Left lung (tissue), 10 donors: ENCODE measurements around the gene MSL3B. TPM values are rescaled to one million over a fixed set of nuclear protein-coding genes. Genes with fewer than 3 reads are reported as not detected.
A peak's percentile ranks its signal among the peaks of the same experiment; 100 is the strongest.

Experiments used
- ATAC-seq: fragments of 200-7000 bp; cut with Tn5 transposase; one replicate; pipeline ENCODE4 v1.9.1; 2020; ENCODE audit warnings: moderate library complexity
- DNase-seq, 4 donors: peaks; one replicate each; pipeline ENCODE4 v3.0.0-alpha.2; 2013 to 2020
- H3K27ac ChIP-seq, 2 donors: fragments of 200-600 bp; sonication (generic) in 1 of 2; one replicate each; pipeline versions ENCODE4 v1.5.0 to v1.8.0; 2020 to 2021
- H3K27me3 ChIP-seq, 2 donors: fragments of 200-600 bp; sonication (generic) in 1 of 2; one replicate each; pipeline versions ENCODE4 v1.5.0 to v1.8.0; 2020 to 2021
- H3K36me3 ChIP-seq, 2 donors: fragments of 200-600 bp; sonication (generic) in 1 of 2; one replicate each; pipeline versions ENCODE4 v1.5.0 to v1.8.0; 2020 to 2021
- H3K4me1 ChIP-seq, 2 donors: fragments of 200-600 bp; one replicate each; pipeline ENCODE4 v1.8.0; 2021
- H3K4me3 ChIP-seq, 2 donors: fragments of 200-600 bp; sonication (generic) in 1 of 2; one replicate each; pipeline versions ENCODE4 v1.5.0 to v1.8.0; 2020 to 2021; ENCODE audit warnings: mild to moderate bottlenecking in 1 of 2
- H3K9me3 ChIP-seq, 2 donors: fragments of 200-600 bp; sonication (generic) in 1 of 2; one replicate each; pipeline versions ENCODE4 v1.5.0 to v1.8.0; 2020 to 2021
- CTCF ChIP-seq, 2 donors: fragments of 200-600 bp; sonication (generic) in 1 of 2; IDR thresholded peaks; one replicate each; pipeline versions ENCODE4 v1.5.0 to v1.8.0; 2021; ENCODE audit warnings: antibody characterized with exemption in 2 of 2
- intact Hi-C, 2 donors: fragments of 100-400 bp; cut with DNase I; formaldehyde crosslinking; loops; one replicate each; pipeline versions ENCODE4 v1.11.2 to v1.14.2; 2022
- polyA plus RNA-seq, 6 donors: library from polyadenylated mRNA; unstranded; fragments of 120-200 nt; gene quantifications; one replicate each; pipeline ENCODE4 v1.2.1, GENCODE V29; 2013; ENCODE audit not compliant: insufficient read length in 6 of 6
- total RNA-seq, 2 donors: library from RNA; stranded (reverse); fragmentation: NEBNext Ultra II Directional; extraction: Animal tissue kit (Norgen Biotek cat#: 25700); gene quantifications; one replicate each; pipeline ENCODE4 v1.2.1, GENCODE V29; 2021
- donor health status: DM: no; HTN: yes; CAD: no.
- donor health status: DM: no; HTN: no; CAD: no.

Gene MSL3B

DNA sequence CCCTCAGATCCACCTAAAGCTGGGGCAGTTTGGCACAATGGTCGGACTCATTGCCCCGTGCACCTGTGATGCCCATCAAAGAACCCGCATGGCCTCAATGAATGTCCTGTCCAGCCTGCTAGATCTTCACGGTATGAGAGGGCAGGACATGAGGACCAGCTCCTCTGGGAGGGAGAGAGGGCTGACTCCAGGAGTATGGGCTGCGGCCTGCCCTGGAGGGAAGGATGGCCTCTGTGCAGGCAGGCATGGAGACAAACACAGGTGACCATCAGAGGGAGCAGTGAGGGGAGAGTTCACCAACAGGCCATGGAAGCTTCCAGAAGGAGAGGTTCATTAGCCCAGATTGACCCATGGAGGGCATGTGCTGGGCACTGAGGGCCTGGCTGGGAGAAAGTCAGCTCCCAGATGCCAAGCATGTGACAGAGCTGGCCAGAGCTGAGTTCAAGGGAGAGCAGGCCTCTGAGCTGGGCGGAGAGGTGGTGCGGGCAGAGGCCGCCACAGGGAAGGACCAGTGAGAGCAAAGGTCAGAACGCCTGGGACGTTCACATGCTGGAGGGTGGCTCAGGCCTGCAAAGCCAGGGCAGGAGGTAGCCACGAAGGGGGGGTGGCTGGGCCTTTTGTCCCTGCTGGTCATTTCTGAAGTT is 50.1 kb downstream of the MSL3B start:
- intact Hi-C loops = no loop called here
- H3K4me3 ChIP-seq = no peak overlapping the region
- H3K9me3 ChIP-seq = peaks cover 0 to 4% of the 10 kb centered on the region in 2 donors
- H3K36me3 ChIP-seq = no peaks in the 10 kb centered on the region
- no peaks in the 10 kb centered on the region for H3K27me3 ChIP-seq
- H3K4me1 ChIP-seq = no peaks in the 10 kb centered on the region
- no peak overlapping the region for H3K27ac ChIP-seq
- no peak for ATAC-seq
- no peak for DNase-seq
- no peak for TF ChIP-seq CTCF (IDR thresholded peaks at IDR 0.05)

DNA sequence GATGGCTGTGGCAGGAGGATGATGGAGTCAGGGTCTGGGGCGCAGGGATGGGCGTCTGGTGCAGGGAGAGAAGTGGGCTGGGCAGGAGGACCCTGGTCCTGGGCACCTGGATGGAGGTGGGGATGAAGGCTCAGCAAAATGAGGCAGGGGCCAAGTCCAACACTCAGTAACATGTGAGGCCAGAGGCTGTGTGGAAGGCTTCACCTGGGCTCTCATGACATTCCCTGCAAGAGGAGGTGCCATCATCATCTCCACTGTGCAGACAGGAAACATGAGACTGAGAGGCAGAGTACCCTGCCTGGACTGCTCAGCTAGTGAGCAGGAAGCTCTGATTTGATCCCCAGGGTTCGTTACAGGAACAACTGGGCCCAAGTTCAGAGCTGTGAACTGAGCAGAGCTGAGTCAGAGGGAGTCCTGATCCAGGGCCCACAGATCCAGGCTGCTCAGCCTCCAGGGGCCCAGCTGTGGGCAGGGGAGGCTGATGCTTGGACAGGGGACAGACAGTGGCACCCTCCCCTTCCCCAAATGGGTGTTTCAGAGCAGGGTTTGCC is 50.8 kb downstream of the MSL3B start:
- H3K4me3 ChIP-seq = no peak overlapping the region
- no peak for TF ChIP-seq CTCF (IDR thresholded peaks at IDR 0.05)
- H3K27ac ChIP-seq = no peak overlapping the region
- H3K4me1 ChIP-seq = no peaks in the 10 kb centered on the region
- DNase-seq = no peak
- intact Hi-C loops = no loop called here
- no peaks in the 10 kb centered on the region for H3K27me3 ChIP-seq
- H3K36me3 ChIP-seq = no peaks in the 10 kb centered on the region
- H3K9me3 ChIP-seq = peaks cover 0 to 4% of the 10 kb centered on the region in 2 donors
- ATAC-seq = no peak

DNA sequence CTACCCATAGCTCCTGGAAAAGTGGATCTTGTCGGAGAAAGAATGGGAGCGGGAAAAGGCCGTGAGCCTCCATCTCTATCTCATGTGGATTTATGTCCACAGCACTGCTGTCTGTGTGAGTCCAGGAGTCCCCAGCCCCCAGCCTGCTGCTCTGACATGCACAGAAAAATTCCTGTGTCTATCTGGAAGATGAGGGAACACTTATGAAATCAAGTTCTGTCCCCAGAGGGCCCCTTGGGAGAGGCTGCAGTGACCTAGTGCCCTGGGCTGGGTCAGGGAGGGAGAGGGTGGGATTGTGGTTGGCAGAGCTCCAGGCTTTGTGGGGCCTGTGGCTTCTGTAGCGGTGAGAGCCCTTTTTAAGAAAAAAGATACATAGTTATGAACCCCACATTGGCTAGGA is 51.4 kb downstream of the MSL3B start:
- no peak for TF ChIP-seq CTCF (IDR thresholded peaks at IDR 0.05)
- Histone ChIP-seq H3K9me3 (peaks cover 0 to 4% of the 10 kb centered on the region in 2 donors), H3K36me3 (no peaks in the 10 kb centered on the region), H3K4me3 (no peak overlapping the region), H3K4me1 (no peaks in the 10 kb centered on the region), H3K27me3 (peaks cover 0 to 2% of the 10 kb centered on the region in 2 donors), H3K27ac (no peak overlapping the region)
- DNase-seq (peak in 1 of 4 donors; percentile 7), ATAC-seq (no peak)
- intact Hi-C loops = no loop called here

- Histone ChIP-seq H3K4me3 (no peak overlapping the region), H3K36me3 (no peaks in the 10 kb centered on the region), H3K4me1 (no peaks in the 10 kb centered on the region), H3K27me3 (peaks cover 0 to 2% of the 10 kb centered on the region in 2 donors), H3K9me3 (peaks cover 0 to 4% of the 10 kb centered on the region in 2 donors), H3K27ac (no peak overlapping the region)
- no peak for TF ChIP-seq CTCF (IDR thresholded peaks at IDR 0.05)
- ATAC-seq (no peak), DNase-seq (peak in 1 of 4 donors; percentile 11)
- intact Hi-C loops = no loop called here
Observed at GRCh38 chr2:233816334-233816733, 51.9 kb downstream of the MSL3B start.

DNA sequence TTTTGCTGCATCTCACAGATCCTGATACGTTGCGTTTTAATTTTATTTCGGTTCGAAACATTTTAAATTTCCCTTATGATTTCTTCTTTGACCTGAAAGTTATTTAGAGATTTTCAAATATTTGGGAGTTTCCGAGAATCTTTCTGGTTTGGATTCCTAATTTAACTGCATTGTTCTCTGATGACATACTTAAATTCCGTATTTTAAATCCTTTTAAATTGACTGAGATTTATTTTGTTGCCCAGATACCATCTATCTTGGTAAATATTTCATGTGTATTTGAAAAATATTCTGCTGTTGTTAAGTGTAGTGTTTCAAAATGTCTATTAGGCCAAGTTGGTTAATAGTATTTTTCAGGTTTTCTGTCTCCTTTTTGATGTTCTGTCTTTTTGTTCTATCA is 52.3 kb downstream of the MSL3B start:
- Histone ChIP-seq H3K4me1 (no peaks in the 10 kb centered on the region), H3K4me3 (no peak overlapping the region), H3K27ac (no peak overlapping the region), H3K27me3 (peaks cover 0 to 2% of the 10 kb centered on the region in 2 donors), H3K36me3 (no peaks in the 10 kb centered on the region), H3K9me3 (peaks cover 0 to 4% of the 10 kb centered on the region in 2 donors)
- intact Hi-C loops = no loop called here
- ATAC-seq (no peak), DNase-seq (no peak)
- TF ChIP-seq CTCF (IDR thresholded peaks at IDR 0.05) = no peak

Other genes with a start within 250 kb of the MSL3B start
- gene UGT1A10, start 231.9 kb downstream of the MSL3B start, total RNA-seq = not detected
- not detected for gene UGT1A10, start 231.9 kb downstream of the MSL3B start, polyA plus RNA-seq
- not detected for gene UGT1A9, start 196.5 kb downstream of the MSL3B start, total RNA-seq
- not detected for gene UGT1A9, start 196.5 kb downstream of the MSL3B start, polyA plus RNA-seq
- gene UGT1A7, start 186.5 kb downstream of the MSL3B start, total RNA-seq = not detected
- gene UGT1A7, start 186.5 kb downstream of the MSL3B start, polyA plus RNA-seq = not detected
- gene UGT1A6, start 175.5 kb downstream of the MSL3B start, total RNA-seq = 1 to 10 TPM in 1 of 2 donors, not detected in 1; 1.7 TPM
- under 1 TPM in 4 of 6 donors, not detected in 2; 0.10 to 0.18 (median 0.13) TPM for gene UGT1A6, start 175.5 kb downstream of the MSL3B start, polyA plus RNA-seq
- under 1 TPM in 1 of 2 donors, not detected in 1; 0.10 TPM for gene UGT1A5, start 155.5 kb downstream of the MSL3B start, total RNA-seq
- gene UGT1A5, start 155.5 kb downstream of the MSL3B start, polyA plus RNA-seq = not detected
- gene UGT1A4, start 149.7 kb downstream of the MSL3B start, total RNA-seq = not detected
- not detected for gene UGT1A4, start 149.7 kb downstream of the MSL3B start, polyA plus RNA-seq
- not detected for gene UGT1A3, start 139.3 kb downstream of the MSL3B start, total RNA-seq
- gene UGT1A3, start 139.3 kb downstream of the MSL3B start, polyA plus RNA-seq = not detected
- under 1 TPM in 1 of 2 donors, not detected in 1; 0.24 TPM for gene UGT1A1, start 108.1 kb downstream of the MSL3B start, total RNA-seq
- gene UGT1A1, start 108.1 kb downstream of the MSL3B start, polyA plus RNA-seq = under 1 TPM; 0.04 to 0.20 (median 0.13) TPM
- gene MROH2A, start 90.1 kb downstream of the MSL3B start, total RNA-seq = under 1 TPM in 1 of 2 donors, not detected in 1; 0.32 TPM
- under 1 TPM; 0.27 to 0.77 (median 0.66) TPM for gene MROH2A, start 90.1 kb downstream of the MSL3B start, polyA plus RNA-seq
- 1 to 10 TPM; 1.8 to 7.1 TPM for gene HJURP, start 13.9 kb downstream of the MSL3B start, total RNA-seq
- 10 to 100 TPM; 16.1 to 38.8 (median 23.7) TPM for gene HJURP, start 13.9 kb downstream of the MSL3B start, polyA plus RNA-seq
- gene TRPM8, start 49.0 kb upstream of the MSL3B start, total RNA-seq = not detected
- under 1 TPM in 5 of 6 donors, not detected in 1; 0.14 to 0.40 (median 0.16) TPM for gene TRPM8, start 49.0 kb upstream of the MSL3B start, polyA plus RNA-seq
- gene SPP2, start 182.3 kb upstream of the MSL3B start, total RNA-seq = not detected
- not detected for gene SPP2, start 182.3 kb upstream of the MSL3B start, polyA plus RNA-seq